GM12878 (cell line): ENCODE measurements around the gene SLC10A1. TPM values are rescaled to one million over a fixed set of nuclear protein-coding genes. Genes with fewer than 3 reads are reported as not detected.

Source experiments
- BHLHE40 ChIP-seq, 2 experiments: fragments of 450-650 bp in 1 of 2; IDR thresholded peaks; 2 replicates each; pipeline ENCODE4 v1.6.1; 2011 to 2017; ENCODE audit warnings: low read depth in 2 of 2, borderline replicate concordance in 1 of 2, improper control_type of control experiment in 1 of 2, low read length in 1 of 2, mild to moderate bottlenecking in 1 of 2
- CBX3 ChIP-seq: fragments of 200-600 bp; sonication (generic); IDR thresholded peaks from 2 replicates; pipeline ENCODE4 v1.6.1; 2016; ENCODE audit warnings: low read depth, borderline replicate concordance
- IKZF1 ChIP-seq: fragments of 450-650 bp; conservative IDR thresholded peaks from 2 replicates; pipeline ENCODE4 v1.6.1; 2017; ENCODE audit warnings: antibody characterized with exemption, mild to moderate bottlenecking
- NFIC ChIP-seq: IDR thresholded peaks from 2 replicates; pipeline ENCODE4 v1.6.1; 2012; ENCODE audit warnings: low read depth, mild to moderate bottlenecking, inconsistent platforms, low read length, moderate library complexity
- POLR2AphosphoS2 ChIP-seq: IDR thresholded peaks from 2 replicates; pipeline ENCODE4 v1.6.1; 2011; ENCODE audit warnings: low read depth, mild to moderate bottlenecking, low read length, improper control_type of control experiment, moderate library complexity
- RBBP5 ChIP-seq: fragments of 200-600 bp; sonication (generic); conservative IDR thresholded peaks from 2 replicates; pipeline ENCODE4 v1.6.1; 2016
- SPI1 ChIP-seq: IDR thresholded peaks from 2 replicates; pipeline ENCODE4 v1.6.1; 2011; ENCODE audit warnings: low read depth, mild to moderate bottlenecking, low read length, moderate library complexity, borderline replicate concordance; ENCODE audit not compliant: insufficient read depth
- STAT1 ChIP-seq: fragments of 450-650 bp; conservative IDR thresholded peaks from 2 replicates; pipeline ENCODE4 v1.6.1; 2014; ENCODE audit warnings: antibody characterized with exemption, mild to moderate bottlenecking
- YBX1 ChIP-seq: fragments of 450-650 bp; IDR thresholded peaks from 2 replicates; pipeline ENCODE4 v1.6.1; 2016; ENCODE audit warnings: antibody characterized with exemption
- polyA plus RNA-seq, 11 experiments: library from polyadenylated mRNA; depleted of rRNA in 4 of 11; unstranded in 6 of 11; stranded (reverse) in 5 of 11; fragments of >200 nt; fragmentation: Nextera tagmentation in 4 of 11; fragmentation: Illumina TruSeq in 1 of 11; extraction: Ambion mirVana in 4 of 11; extraction: Trizol in 1 of 11; gene quantifications; 1 replicate in 1 of 11; 2 replicates in 10 of 11; pipeline versions ENCODE4 v1.2.1 to v1.2.3, GENCODE V29; 2011 to 2016; ENCODE audit warnings: inconsistent platforms in 2 of 11, missing spikeins in 2 of 11, low read depth in 1 of 11
- total RNA-seq, 4 experiments: library from RNA; depleted of rRNA in 3 of 4; stranded (reverse); fragments of >200 nt in 3 of 4; fragmentation: Illumina TruSeq in 1 of 4; extraction: Trizol in 1 of 4; gene quantifications; 2 replicates each; pipeline versions ENCODE4 v1.2.1 to v1.2.3, GENCODE V29; 2013 to 2021
- TF ChIP-seq, protein P1 (sequence below): fragments of 450-650 bp; IDR thresholded peaks from 2 replicates; pipeline ENCODE4 v1.6.1; 2017; ENCODE audit warnings: mild to moderate bottlenecking, moderate library complexity
- TF ChIP-seq, protein P2 (sequence below): fragments of 450-650 bp; IDR thresholded peaks from 2 replicates; pipeline ENCODE4 v1.6.1; 2018; ENCODE audit warnings: mild to moderate bottlenecking, low read depth, moderate library complexity; ENCODE audit not compliant: partially characterized antibody
- TF ChIP-seq, protein P3 (sequence below): IDR thresholded peaks from 2 replicates; pipeline ENCODE4 v1.6.1; 2011; ENCODE audit warnings: low read depth, mild to moderate bottlenecking, low read length, moderate library complexity, borderline replicate concordance; ENCODE audit errors: extremely low read depth
- TF ChIP-seq, protein P4 (sequence below): IDR thresholded peaks from 2 replicates; pipeline ENCODE4 v1.6.1; 2012; ENCODE audit warnings: low read length, inconsistent platforms
- TF ChIP-seq, protein P5 (sequence below): fragments of 450-650 bp; IDR thresholded peaks from 2 replicates; pipeline ENCODE4 v1.6.1; 2016; ENCODE audit warnings: mild to moderate bottlenecking
- TF ChIP-seq, protein P6 (sequence below): fragments of 150-350 bp; IDR thresholded peaks from 2 replicates; pipeline ENCODE4 v1.6.1; 2016; ENCODE audit warnings: low read depth, low read length

SLC10A1 gene
- total and polyA plus RNA-seq, 10 of the 15 experiments (the other 5 are each of a cell fraction or from before 2014, with no cell fraction given) = 0.15 to 0.16 TPM; not detected in 8

DNA sequence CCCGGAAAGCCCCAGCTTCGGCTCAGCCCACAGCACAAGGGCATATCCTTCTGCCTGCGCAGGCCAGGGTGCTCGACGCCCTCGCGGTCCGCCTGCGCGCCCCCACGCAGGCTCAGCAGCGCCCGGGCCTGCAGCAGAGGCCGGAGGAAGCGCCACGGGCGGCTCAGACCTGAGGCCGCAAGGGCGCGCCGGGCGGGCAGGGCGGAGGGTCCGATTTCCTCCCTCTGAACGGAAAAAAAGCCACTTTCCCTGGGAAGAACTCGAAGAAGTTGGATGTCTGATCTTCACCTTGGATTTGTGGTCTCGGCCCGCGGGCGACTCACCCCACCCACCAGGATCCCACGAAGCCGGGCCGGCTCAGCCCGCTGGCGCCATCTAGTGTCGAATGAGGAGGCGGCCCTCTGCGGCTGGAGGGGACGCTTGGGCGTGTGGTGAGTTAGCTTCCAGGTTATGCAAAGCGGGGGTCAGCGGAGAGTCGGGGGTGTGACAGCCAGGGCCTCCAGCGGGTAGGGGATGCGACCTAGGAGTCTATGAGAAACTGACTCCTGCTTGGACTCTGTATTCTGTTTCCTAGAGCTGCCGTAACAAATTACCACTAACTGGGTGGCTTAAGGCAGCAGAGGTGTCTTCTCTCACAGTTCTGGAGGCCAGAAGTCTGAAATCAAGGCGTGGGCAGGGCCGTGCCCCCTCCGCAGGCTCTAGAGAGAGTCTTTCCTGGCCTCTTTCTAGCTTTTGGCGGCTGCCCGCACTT is 70.1 kb downstream of the SLC10A1 start (continued):
- TF ChIP-seq, protein P1, sequence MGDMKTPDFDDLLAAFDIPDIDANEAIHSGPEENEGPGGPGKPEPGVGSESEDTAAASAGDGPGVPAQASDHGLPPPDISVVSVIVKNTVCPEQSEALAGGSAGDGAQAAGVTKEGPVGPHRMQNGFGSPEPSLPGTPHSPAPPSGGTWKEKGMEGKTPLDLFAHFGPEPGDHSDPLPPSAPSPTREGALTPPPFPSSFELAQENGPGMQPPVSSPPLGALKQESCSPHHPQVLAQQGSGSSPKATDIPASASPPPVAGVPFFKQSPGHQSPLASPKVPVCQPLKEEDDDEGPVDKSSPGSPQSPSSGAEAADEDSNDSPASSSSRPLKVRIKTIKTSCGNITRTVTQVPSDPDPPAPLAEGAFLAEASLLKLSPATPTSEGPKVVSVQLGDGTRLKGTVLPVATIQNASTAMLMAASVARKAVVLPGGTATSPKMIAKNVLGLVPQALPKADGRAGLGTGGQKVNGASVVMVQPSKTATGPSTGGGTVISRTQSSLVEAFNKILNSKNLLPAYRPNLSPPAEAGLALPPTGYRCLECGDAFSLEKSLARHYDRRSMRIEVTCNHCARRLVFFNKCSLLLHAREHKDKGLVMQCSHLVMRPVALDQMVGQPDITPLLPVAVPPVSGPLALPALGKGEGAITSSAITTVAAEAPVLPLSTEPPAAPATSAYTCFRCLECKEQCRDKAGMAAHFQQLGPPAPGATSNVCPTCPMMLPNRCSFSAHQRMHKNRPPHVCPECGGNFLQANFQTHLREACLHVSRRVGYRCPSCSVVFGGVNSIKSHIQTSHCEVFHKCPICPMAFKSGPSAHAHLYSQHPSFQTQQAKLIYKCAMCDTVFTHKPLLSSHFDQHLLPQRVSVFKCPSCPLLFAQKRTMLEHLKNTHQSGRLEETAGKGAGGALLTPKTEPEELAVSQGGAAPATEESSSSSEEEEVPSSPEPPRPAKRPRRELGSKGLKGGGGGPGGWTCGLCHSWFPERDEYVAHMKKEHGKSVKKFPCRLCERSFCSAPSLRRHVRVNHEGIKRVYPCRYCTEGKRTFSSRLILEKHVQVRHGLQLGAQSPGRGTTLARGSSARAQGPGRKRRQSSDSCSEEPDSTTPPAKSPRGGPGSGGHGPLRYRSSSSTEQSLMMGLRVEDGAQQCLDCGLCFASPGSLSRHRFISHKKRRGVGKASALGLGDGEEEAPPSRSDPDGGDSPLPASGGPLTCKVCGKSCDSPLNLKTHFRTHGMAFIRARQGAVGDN = peak; percentile 96
- TF ChIP-seq IKZF1 = peak; percentile 78
- TF ChIP-seq RBBP5 = no peak
- TF ChIP-seq, protein P2, sequence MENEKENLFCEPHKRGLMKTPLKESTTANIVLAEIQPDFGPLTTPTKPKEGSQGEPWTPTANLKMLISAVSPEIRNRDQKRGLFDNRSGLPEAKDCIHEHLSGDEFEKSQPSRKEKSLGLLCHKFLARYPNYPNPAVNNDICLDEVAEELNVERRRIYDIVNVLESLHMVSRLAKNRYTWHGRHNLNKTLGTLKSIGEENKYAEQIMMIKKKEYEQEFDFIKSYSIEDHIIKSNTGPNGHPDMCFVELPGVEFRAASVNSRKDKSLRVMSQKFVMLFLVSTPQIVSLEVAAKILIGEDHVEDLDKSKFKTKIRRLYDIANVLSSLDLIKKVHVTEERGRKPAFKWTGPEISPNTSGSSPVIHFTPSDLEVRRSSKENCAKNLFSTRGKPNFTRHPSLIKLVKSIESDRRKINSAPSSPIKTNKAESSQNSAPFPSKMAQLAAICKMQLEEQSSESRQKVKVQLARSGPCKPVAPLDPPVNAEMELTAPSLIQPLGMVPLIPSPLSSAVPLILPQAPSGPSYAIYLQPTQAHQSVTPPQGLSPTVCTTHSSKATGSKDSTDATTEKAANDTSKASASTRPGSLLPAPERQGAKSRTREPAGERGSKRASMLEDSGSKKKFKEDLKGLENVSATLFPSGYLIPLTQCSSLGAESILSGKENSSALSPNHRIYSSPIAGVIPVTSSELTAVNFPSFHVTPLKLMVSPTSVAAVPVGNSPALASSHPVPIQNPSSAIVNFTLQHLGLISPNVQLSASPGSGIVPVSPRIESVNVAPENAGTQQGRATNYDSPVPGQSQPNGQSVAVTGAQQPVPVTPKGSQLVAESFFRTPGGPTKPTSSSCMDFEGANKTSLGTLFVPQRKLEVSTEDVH = no peak
- TF ChIP-seq BHLHE40 (IDR thresholded peaks at IDR 0.05; ENCODE audit: borderline replicate concordance in 1 of 2, low read depth in 2 of 2, low read length in 1 of 2) = peak; percentile 33 to 65; a peak in 3 of 4 replicates
- no peak for TF ChIP-seq POLR2AphosphoS2
- TF ChIP-seq, protein P3, sequence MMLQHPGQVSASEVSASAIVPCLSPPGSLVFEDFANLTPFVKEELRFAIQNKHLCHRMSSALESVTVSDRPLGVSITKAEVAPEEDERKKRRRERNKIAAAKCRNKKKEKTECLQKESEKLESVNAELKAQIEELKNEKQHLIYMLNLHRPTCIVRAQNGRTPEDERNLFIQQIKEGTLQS = 0 out of 2 replicates have a peak, but pooled peaks have one; percentile 9
- TF ChIP-seq NFIC = no peak
- TF ChIP-seq, protein P4, sequence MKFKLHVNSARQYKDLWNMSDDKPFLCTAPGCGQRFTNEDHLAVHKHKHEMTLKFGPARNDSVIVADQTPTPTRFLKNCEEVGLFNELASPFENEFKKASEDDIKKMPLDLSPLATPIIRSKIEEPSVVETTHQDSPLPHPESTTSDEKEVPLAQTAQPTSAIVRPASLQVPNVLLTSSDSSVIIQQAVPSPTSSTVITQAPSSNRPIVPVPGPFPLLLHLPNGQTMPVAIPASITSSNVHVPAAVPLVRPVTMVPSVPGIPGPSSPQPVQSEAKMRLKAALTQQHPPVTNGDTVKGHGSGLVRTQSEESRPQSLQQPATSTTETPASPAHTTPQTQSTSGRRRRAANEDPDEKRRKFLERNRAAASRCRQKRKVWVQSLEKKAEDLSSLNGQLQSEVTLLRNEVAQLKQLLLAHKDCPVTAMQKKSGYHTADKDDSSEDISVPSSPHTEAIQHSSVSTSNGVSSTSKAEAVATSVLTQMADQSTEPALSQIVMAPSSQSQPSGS = no peak
- no peak for TF ChIP-seq SPI1
- TF ChIP-seq, protein P5, sequence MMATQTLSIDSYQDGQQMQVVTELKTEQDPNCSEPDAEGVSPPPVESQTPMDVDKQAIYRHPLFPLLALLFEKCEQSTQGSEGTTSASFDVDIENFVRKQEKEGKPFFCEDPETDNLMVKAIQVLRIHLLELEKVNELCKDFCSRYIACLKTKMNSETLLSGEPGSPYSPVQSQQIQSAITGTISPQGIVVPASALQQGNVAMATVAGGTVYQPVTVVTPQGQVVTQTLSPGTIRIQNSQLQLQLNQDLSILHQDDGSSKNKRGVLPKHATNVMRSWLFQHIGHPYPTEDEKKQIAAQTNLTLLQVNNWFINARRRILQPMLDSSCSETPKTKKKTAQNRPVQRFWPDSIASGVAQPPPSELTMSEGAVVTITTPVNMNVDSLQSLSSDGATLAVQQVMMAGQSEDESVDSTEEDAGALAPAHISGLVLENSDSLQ = no peak
- no peak for TF ChIP-seq CBX3
- TF ChIP-seq STAT1 = no peak
- TF ChIP-seq, protein P6, sequence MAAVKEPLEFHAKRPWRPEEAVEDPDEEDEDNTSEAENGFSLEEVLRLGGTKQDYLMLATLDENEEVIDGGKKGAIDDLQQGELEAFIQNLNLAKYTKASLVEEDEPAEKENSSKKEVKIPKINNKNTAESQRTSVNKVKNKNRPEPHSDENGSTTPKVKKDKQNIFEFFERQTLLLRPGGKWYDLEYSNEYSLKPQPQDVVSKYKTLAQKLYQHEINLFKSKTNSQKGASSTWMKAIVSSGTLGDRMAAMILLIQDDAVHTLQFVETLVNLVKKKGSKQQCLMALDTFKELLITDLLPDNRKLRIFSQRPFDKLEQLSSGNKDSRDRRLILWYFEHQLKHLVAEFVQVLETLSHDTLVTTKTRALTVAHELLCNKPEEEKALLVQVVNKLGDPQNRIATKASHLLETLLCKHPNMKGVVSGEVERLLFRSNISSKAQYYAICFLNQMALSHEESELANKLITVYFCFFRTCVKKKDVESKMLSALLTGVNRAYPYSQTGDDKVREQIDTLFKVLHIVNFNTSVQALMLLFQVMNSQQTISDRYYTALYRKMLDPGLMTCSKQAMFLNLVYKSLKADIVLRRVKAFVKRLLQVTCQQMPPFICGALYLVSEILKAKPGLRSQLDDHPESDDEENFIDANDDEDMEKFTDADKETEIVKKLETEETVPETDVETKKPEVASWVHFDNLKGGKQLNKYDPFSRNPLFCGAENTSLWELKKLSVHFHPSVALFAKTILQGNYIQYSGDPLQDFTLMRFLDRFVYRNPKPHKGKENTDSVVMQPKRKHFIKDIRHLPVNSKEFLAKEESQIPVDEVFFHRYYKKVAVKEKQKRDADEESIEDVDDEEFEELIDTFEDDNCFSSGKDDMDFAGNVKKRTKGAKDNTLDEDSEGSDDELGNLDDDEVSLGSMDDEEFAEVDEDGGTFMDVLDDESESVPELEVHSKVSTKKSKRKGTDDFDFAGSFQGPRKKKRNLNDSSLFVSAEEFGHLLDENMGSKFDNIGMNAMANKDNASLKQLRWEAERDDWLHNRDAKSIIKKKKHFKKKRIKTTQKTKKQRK = no peak
- TF ChIP-seq YBX1 = no peak
